ENCODE results near the gene ZNF827. TPM values are rescaled to one million over a fixed set of nuclear protein-coding genes. Genes with fewer than 3 reads are reported as not detected.
"Not testable (repeated sequence)": the region's sequence is repeated elsewhere in the genome, so short reads cannot be mapped to it uniquely, and the experiment has no call there.

Gene ZNF827
- total RNA-seq, 1 experiment from 2014 or later = 26.2 TPM

GRCh38 chr4:145840162-145840768, 98.4 kb downstream of the ZNF827 start:
- Mint-ChIP-seq H3K4me3 (ENCODE audit: low read depth, unreplicated experiment) (no peak overlapping the region), H3K36me3 (ENCODE audit: insufficient read depth, unreplicated experiment) (peaks cover 6% of the 10 kb centered on the region), H3K27me3 (ENCODE audit: unreplicated experiment) (no peaks in the 10 kb centered on the region), H3K4me1 (ENCODE audit: low read depth, unreplicated experiment) (peaks cover 16% of the 10 kb centered on the region), H3K27ac (ENCODE audit: unreplicated experiment) (no peak overlapping the region), H3K9me3 (ENCODE audit: low read depth, unreplicated experiment) (no peaks in the 10 kb centered on the region)
- DNase-seq = peak; percentile 13
- CTCF ChIA-PET = no interaction called here
- TF ChIP-seq, protein P1, sequence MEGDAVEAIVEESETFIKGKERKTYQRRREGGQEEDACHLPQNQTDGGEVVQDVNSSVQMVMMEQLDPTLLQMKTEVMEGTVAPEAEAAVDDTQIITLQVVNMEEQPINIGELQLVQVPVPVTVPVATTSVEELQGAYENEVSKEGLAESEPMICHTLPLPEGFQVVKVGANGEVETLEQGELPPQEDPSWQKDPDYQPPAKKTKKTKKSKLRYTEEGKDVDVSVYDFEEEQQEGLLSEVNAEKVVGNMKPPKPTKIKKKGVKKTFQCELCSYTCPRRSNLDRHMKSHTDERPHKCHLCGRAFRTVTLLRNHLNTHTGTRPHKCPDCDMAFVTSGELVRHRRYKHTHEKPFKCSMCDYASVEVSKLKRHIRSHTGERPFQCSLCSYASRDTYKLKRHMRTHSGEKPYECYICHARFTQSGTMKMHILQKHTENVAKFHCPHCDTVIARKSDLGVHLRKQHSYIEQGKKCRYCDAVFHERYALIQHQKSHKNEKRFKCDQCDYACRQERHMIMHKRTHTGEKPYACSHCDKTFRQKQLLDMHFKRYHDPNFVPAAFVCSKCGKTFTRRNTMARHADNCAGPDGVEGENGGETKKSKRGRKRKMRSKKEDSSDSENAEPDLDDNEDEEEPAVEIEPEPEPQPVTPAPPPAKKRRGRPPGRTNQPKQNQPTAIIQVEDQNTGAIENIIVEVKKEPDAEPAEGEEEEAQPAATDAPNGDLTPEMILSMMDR (IDR thresholded peaks at IDR 0.05; ENCODE audit: unreplicated experiment) = no peak
- intact Hi-C loops (cut with micrococcal nuclease; ENCODE audit: unreplicated experiment) = no loop called here
- BruUV-seq (replicated peaks) = no TSS peak

DNA sequence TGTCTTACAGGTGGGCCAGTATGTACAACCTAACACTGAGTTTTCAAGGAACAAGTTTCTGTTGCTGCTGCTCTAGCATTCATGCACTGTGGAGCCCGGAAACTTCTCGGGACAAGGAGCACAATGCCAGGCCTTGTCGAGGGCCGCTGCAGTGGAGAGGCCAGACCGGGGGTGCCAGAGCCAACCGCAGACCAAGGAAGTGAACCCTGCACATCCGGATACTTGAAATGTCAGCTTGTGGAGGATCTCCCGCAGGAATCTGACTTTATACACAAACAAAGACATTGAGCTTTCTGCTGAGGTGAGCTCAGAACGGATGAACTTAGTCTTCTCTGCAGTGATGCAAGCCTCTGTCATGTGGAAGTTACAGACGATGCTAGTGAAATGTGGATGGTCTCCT, 99.5 kb downstream of the ZNF827 start:
- H3K4me3 Mint-ChIP-seq (ENCODE audit: low read depth, unreplicated experiment) = no peak overlapping the region
- H3K36me3 Mint-ChIP-seq (ENCODE audit: insufficient read depth, unreplicated experiment) = no peaks in the 10 kb centered on the region
- CTCF ChIA-PET = no interaction called here
- DNase-seq = no peak
- H3K4me1 Mint-ChIP-seq (ENCODE audit: low read depth, unreplicated experiment) = peaks cover 16% of the 10 kb centered on the region
- BruUV-seq (replicated peaks) = no TSS peak
- no peak overlapping the region for H3K27ac Mint-ChIP-seq (ENCODE audit: unreplicated experiment)
- TF ChIP-seq, protein P1 (IDR thresholded peaks at IDR 0.05; ENCODE audit: unreplicated experiment) = no peak
- no peaks in the 10 kb centered on the region for H3K9me3 Mint-ChIP-seq (ENCODE audit: low read depth, unreplicated experiment)
- H3K27me3 Mint-ChIP-seq (ENCODE audit: unreplicated experiment) = no peaks in the 10 kb centered on the region
- intact Hi-C loops (cut with micrococcal nuclease; ENCODE audit: unreplicated experiment) = no loop called here

DNA sequence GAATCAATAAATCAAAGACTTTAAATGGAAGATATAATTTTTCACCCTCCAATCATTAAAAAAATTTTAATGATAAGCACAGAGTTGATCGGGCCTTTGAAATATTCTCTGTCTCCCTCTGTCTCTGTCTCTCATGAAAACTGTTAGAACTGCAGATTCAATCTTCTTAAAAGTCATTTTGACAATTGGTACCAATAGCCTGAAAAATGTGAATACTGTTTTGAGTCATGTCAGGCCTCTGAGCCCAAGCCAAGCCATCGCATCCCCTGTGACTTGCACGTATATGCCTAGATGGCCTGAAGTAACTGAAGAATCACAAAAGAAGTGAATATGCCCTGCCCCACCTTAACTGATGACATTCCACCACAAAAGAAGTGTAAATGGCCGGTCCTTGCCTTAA, 106.2 kb downstream of the ZNF827 start:
- DNase-seq; H3K4me3 Mint-ChIP-seq (ENCODE audit: low read depth, unreplicated experiment); H3K4me1 Mint-ChIP-seq (ENCODE audit: low read depth, unreplicated experiment); H3K9me3 Mint-ChIP-seq (ENCODE audit: low read depth, unreplicated experiment); BruUV-seq (replicated peaks); H3K27ac Mint-ChIP-seq (ENCODE audit: unreplicated experiment); CTCF ChIA-PET; H3K27me3 Mint-ChIP-seq (ENCODE audit: unreplicated experiment); H3K36me3 Mint-ChIP-seq (ENCODE audit: insufficient read depth, unreplicated experiment); intact Hi-C loops (cut with micrococcal nuclease; ENCODE audit: unreplicated experiment): not testable (repeated sequence)

DNA sequence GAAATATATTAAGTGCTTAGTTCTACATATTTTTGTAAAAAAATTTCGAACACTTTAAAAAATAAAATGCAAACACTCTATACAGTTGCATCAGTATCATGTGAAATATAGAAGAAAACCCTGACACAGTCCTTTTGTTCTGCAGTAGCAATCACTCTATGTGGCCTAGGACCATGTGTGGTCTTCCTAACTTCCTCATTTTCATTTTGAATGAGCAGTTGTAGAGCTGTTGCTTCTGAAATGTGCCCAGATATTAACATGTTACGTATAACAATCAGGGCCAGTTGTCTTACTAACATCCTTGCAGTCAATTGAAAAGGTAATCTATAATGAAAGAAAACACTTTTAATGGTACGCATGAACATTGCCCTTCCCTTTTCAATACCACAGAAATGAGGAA, 107.9 kb downstream of the ZNF827 start:
- no peak overlapping the region for H3K27ac Mint-ChIP-seq (ENCODE audit: unreplicated experiment)
- TF ChIP-seq, protein P1 (IDR thresholded peaks at IDR 0.05; ENCODE audit: unreplicated experiment) = no peak
- DNase-seq = no peak
- H3K27me3 Mint-ChIP-seq (ENCODE audit: unreplicated experiment) = no peaks in the 10 kb centered on the region
- intact Hi-C loops (cut with micrococcal nuclease; ENCODE audit: unreplicated experiment) = no loop called here
- no peak overlapping the region for H3K4me3 Mint-ChIP-seq (ENCODE audit: low read depth, unreplicated experiment)
- CTCF ChIA-PET = no interaction called here
- no peaks in the 10 kb centered on the region for H3K36me3 Mint-ChIP-seq (ENCODE audit: insufficient read depth, unreplicated experiment)
- BruUV-seq (replicated peaks) = no TSS peak
- H3K9me3 Mint-ChIP-seq (ENCODE audit: low read depth, unreplicated experiment) = no peaks in the 10 kb centered on the region
- H3K4me1 Mint-ChIP-seq (ENCODE audit: low read depth, unreplicated experiment) = no peaks in the 10 kb centered on the region

GRCh38 chr4:145829629-145830395, 108.8 kb downstream of the ZNF827 start:
- H3K27ac Mint-ChIP-seq (ENCODE audit: unreplicated experiment) = no peak overlapping the region
- H3K36me3 Mint-ChIP-seq (ENCODE audit: insufficient read depth, unreplicated experiment) = no peaks in the 10 kb centered on the region
- no peak for DNase-seq
- CTCF ChIA-PET = no interaction called here
- intact Hi-C loops (cut with micrococcal nuclease; ENCODE audit: unreplicated experiment) = no loop called here
- TF ChIP-seq, protein P1 (IDR thresholded peaks at IDR 0.05; ENCODE audit: unreplicated experiment) = no peak
- no peak overlapping the region for H3K4me3 Mint-ChIP-seq (ENCODE audit: low read depth, unreplicated experiment)
- no TSS peak for BruUV-seq (replicated peaks)
- no peaks in the 10 kb centered on the region for H3K27me3 Mint-ChIP-seq (ENCODE audit: unreplicated experiment)
- no peaks in the 10 kb centered on the region for H3K4me1 Mint-ChIP-seq (ENCODE audit: low read depth, unreplicated experiment)
- H3K9me3 Mint-ChIP-seq (ENCODE audit: low read depth, unreplicated experiment) = no peaks in the 10 kb centered on the region

All from Calu3 (cell line).